ENCODE results near the gene BRK1. TPM values are rescaled to one million over a fixed set of nuclear protein-coding genes. Genes with fewer than 3 reads are reported as not detected.
"Not testable (repeated sequence)": the region's sequence is repeated elsewhere in the genome, so short reads cannot be mapped to it uniquely, and the experiment has no call there.

BRK1 gene
- total RNA-seq, 1 donor from 2014 or later = 112 TPM

- TF ChIP-seq CTCF (IDR thresholded peaks at IDR 0.05) = no peak
- intact Hi-C loops (cut with DNase I) = loop anchor here (5.0 kb wide), 1 partner anchor 67 kb away; no protein-coding TSS in a partner anchor
- Histone ChIP-seq H3K4me1 (no peaks in the 10 kb centered on the region), H3K36me3 (no peaks in the 10 kb centered on the region), H3K27ac (no peak overlapping the region), H3K9me3 (no peaks in the 10 kb centered on the region), H3K27me3 (no peaks in the 10 kb centered on the region), H3K4me3 (no peak overlapping the region)
- DNase-seq (no peak), ATAC-seq (no peak)
These were observed 44.9 kb downstream of the BRK1 start for GRCh38 chr3:10160346-10160745.

- TF ChIP-seq CTCF (IDR thresholded peaks at IDR 0.05) = no peak
- Histone ChIP-seq H3K4me1 (no peaks in the 10 kb centered on the region), H3K9me3 (no peaks in the 10 kb centered on the region), H3K27me3 (no peaks in the 10 kb centered on the region), H3K27ac (no peak overlapping the region), H3K36me3 (no peaks in the 10 kb centered on the region), H3K4me3 (no peak overlapping the region)
- no peak for DNase-seq
- intact Hi-C loops (cut with DNase I) = loop anchor here (5.0 kb wide), 1 partner anchor 66 kb away; no protein-coding TSS in a partner anchor
- no peak for ATAC-seq
These were observed 45.5 kb downstream of the BRK1 start for GRCh38 chr3:10160925-10161324.

GRCh38 chr3:10162185-10162584 is 46.7 kb downstream of the BRK1 start:
- Histone ChIP-seq H3K4me1 (no peaks in the 10 kb centered on the region), H3K9me3 (no peaks in the 10 kb centered on the region), H3K36me3 (no peaks in the 10 kb centered on the region), H3K27me3 (no peaks in the 10 kb centered on the region), H3K27ac (no peak overlapping the region), H3K4me3 (no peak overlapping the region)
- ATAC-seq (peak; percentile 20), DNase-seq (no peak)
- intact Hi-C loops (cut with DNase I) = loop anchor here (5.0 kb wide), 1 partner anchor 65 kb away; no protein-coding TSS in a partner anchor
- TF ChIP-seq CTCF (IDR thresholded peaks at IDR 0.05) = no peak

- ATAC-seq, H3K27ac ChIP-seq, H3K9me3 ChIP-seq, H3K36me3 ChIP-seq, H3K4me1 ChIP-seq, H3K27me3 ChIP-seq, DNase-seq: not testable (repeated sequence)
- intact Hi-C loops (cut with DNase I) = loop anchor here (5.0 kb wide), 1 partner anchor 63 kb away; no protein-coding TSS in a partner anchor
- H3K4me3 ChIP-seq = peak overlapping the region; percentile 73
These were observed 48.7 kb downstream of the BRK1 start for GRCh38 chr3:10164201-10164545.

- Histone ChIP-seq H3K4me3 (peak within 1 kb of the TSS; percentile 73), H3K36me3 (no peaks in the 10 kb centered on the region), H3K9me3 (no peaks in the 10 kb centered on the region), H3K4me1 (no peaks in the 10 kb centered on the region), H3K27ac (peak within 1 kb of the TSS; percentile 56), H3K27me3 (no peaks in the 10 kb centered on the region)
- DNase-seq = peak; percentile 91
- peak; percentile 94 for TF ChIP-seq CTCF (IDR thresholded peaks at IDR 0.05)
- peak; percentile 97 for ATAC-seq
- intact Hi-C loops (cut with DNase I) = loop anchor here (5.0 kb wide), 1 partner anchor 63 kb away; no protein-coding TSS in a partner anchor
These were observed 49.3 kb downstream of the BRK1 start, which contains the start of gene IRAK2 for GRCh38 chr3:10164546-10165393. TSS of gene IRAK2 (plus strand) at chr3:10164919. CDS start at chr3:10164955, 36 bp downstream.

GRCh38 chr3:10166213-10166604 is 50.7 kb downstream of the BRK1 start:
- H3K36me3 ChIP-seq = no peaks in the 10 kb centered on the region
- intact Hi-C loops (cut with DNase I) = no loop called here
- no peak for TF ChIP-seq CTCF (IDR thresholded peaks at IDR 0.05)
- ATAC-seq = no peak
- H3K27ac ChIP-seq = no peak overlapping the region
- no peaks in the 10 kb centered on the region for H3K27me3 ChIP-seq
- H3K9me3 ChIP-seq = no peaks in the 10 kb centered on the region
- H3K4me3 ChIP-seq = peak overlapping the region; percentile 73
- no peak for DNase-seq
- no peaks in the 10 kb centered on the region for H3K4me1 ChIP-seq
